22Rv1 (cell line): ENCODE data around the gene LSM10.

ENCODE experiments used
- ZFX ChIP-seq: fragments of 450-650 bp; IDR thresholded peaks from 2 replicates; pipeline ENCODE4 v1.6.1; 2017; ENCODE audit warnings: antibody characterized with exemption, borderline replicate concordance
- TF ChIP-seq, protein P1 (sequence below): fragments of 450-650 bp; IDR thresholded peaks from 2 replicates; pipeline ENCODE4 v1.5.1; 2017; ENCODE audit warnings: mild to moderate bottlenecking

DNA sequence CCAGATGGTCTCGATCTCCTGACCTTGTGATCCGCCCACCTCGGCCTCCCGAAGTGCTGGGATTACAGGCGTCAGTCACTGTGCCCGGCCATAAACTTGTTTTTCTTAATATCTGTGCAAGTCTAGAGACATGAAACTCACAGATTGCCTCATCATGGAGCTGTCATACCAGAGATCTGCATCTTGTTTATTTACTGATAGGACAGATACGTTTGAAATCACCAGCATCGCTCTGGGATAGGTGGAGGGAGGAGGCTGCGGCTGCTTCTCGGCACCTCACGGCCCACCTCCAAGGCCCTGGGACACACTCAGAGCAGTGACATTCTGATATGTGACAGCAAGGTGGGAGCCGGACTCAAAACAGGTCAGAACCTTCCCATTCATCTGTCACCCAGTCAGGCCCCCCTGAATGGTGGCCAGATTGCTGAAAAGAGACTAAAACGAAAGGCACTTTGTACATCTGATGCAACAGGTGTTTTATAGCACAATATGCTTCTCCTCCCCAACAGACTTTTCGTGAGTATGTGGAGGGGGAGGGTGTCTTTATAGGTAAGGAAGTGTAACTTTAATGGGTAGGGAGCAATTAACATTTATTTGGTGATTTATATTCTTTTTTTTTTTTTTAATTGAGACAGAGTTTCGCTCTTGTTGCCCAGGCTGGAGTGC is 18.1 kb upstream of the LSM10 start:
- TF ChIP-seq, protein P1, sequence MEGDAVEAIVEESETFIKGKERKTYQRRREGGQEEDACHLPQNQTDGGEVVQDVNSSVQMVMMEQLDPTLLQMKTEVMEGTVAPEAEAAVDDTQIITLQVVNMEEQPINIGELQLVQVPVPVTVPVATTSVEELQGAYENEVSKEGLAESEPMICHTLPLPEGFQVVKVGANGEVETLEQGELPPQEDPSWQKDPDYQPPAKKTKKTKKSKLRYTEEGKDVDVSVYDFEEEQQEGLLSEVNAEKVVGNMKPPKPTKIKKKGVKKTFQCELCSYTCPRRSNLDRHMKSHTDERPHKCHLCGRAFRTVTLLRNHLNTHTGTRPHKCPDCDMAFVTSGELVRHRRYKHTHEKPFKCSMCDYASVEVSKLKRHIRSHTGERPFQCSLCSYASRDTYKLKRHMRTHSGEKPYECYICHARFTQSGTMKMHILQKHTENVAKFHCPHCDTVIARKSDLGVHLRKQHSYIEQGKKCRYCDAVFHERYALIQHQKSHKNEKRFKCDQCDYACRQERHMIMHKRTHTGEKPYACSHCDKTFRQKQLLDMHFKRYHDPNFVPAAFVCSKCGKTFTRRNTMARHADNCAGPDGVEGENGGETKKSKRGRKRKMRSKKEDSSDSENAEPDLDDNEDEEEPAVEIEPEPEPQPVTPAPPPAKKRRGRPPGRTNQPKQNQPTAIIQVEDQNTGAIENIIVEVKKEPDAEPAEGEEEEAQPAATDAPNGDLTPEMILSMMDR: no peak
- no peak for TF ChIP-seq ZFX
